Testis (tissue), 2 donors: ENCODE data around the gene TMEM184B.

ENCODE experiments used
- POLR2A ChIP-seq: fragments of 450-650 bp; IDR thresholded peaks from one replicate; pipeline ENCODE4 v1.6.1; 2017; ENCODE audit warnings: antibody characterized with exemption, mild to moderate bottlenecking, moderate library complexity
- TF ChIP-seq, protein P1 (sequence below), 3 experiments: fragments of 450-650 bp in 2 of 3; fragments of 200-600 bp in 1 of 3; sonication (generic) in 1 of 3; IDR thresholded peaks; one replicate each; pipeline ENCODE4 v1.5.1; 2016 to 2019; ENCODE audit warnings: antibody characterized with exemption in 3 of 3, mild to moderate bottlenecking in 2 of 3, moderate library complexity in 1 of 3

DNA sequence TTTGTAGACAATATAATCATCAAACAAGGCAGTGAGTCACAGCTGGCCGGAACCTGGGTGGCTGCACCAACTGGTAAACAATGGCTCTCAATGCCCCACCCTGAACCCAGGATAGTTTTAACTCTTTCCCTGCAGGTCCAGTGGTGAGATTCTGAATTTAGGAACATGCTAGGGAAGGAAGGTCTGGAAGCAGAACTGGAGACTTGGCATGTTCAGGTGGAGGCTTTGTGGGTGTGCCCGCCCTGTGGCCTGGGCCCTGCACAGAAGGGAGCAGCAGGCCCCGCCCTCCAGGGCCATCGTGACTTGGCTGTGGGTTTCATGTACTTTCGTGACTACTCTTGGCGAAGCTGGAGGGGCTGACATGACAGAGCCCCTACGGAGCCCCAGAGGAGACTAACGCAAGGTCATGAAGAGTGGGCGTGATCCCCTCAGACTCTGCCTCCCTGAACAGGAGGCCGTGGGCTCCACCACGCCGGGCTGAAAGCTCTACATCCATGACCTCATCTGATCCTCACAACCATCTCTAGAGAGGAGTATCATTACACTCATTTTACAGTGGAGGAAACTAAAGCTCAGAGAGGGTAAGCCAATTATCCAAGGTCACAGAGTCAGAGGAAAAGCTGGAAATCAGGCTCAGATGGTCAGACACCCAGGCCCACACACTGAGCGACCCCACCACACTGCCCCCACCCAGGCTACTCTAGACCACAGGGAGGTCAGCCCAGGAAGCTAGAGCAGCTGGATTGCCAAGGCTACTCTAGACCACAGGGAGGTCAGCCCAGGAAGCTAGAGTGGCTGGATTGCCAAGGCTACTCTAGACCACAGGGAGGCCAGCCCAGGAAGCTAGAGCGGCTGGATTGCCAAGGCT is 43.7 kb downstream of the TMEM184B start:
- TF ChIP-seq, protein P1, sequence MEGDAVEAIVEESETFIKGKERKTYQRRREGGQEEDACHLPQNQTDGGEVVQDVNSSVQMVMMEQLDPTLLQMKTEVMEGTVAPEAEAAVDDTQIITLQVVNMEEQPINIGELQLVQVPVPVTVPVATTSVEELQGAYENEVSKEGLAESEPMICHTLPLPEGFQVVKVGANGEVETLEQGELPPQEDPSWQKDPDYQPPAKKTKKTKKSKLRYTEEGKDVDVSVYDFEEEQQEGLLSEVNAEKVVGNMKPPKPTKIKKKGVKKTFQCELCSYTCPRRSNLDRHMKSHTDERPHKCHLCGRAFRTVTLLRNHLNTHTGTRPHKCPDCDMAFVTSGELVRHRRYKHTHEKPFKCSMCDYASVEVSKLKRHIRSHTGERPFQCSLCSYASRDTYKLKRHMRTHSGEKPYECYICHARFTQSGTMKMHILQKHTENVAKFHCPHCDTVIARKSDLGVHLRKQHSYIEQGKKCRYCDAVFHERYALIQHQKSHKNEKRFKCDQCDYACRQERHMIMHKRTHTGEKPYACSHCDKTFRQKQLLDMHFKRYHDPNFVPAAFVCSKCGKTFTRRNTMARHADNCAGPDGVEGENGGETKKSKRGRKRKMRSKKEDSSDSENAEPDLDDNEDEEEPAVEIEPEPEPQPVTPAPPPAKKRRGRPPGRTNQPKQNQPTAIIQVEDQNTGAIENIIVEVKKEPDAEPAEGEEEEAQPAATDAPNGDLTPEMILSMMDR (IDR thresholded peaks at IDR 0.05), result no peak
- TF ChIP-seq POLR2A, result no peak
